Amygdala (tissue), 56 donors: ENCODE measurements around the gene LILRB5.
A peak's percentile ranks its signal among the peaks of the same experiment; 100 is the strongest.
"Not testable (repeated sequence)": the region's sequence is repeated elsewhere in the genome, so short reads cannot be mapped to it uniquely, and the experiment has no call there.

ENCODE experiments used
- DNase-seq, 56 donors: peaks; one replicate each; lab custom pipeline; 2025; lab: John Stamatoyannopoulos, UW

The LILRB5 gene

DNA sequence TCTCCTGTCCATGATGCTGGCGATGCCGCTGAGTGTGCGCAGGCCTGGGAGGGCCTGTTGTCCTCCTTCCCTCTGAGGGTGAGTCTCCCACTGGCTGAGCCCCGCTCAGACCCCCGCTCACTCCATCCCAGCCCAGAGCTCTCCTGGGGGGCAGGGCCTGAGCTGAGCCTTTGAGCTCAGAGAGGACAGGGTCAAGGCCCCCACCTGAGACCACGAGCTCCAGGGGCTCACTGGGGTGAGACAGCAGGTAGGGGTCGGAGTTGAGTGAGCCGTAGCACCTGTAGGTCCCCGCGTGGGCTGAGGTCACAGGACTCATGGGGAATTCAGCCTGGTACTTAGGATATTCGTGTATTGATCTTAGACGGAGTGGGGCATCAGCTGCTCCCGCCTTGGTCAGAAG is 21.0 kb upstream of the LILRB5 start:
- DNase-seq = not testable (repeated sequence)

DNA sequence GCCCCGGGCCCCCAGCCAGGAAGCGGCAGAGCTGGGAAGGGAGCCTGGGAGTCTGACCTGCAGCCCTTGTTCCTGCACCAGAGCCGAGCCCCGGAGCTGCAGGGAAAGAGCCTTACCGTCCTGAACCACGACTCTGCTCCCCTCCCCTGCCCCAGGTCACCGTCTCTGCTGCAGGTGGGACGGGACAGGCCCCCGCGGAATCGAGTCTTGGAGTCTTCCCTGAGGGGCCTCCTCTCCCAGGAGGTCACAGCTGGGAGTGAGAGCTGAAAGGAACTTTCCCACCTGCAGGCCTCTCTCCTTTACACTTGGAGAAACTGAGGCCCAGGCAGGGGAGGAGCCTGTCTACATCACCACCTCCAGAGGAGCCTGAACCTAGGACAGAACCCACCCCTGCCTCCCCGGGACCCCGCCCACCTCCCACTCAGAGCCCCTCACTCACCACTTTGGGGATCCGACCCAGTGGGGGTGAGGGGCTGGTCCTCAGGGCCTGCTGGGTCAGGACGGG is 20.1 kb upstream of the LILRB5 start:
- not testable (repeated sequence) for DNase-seq

DNA sequence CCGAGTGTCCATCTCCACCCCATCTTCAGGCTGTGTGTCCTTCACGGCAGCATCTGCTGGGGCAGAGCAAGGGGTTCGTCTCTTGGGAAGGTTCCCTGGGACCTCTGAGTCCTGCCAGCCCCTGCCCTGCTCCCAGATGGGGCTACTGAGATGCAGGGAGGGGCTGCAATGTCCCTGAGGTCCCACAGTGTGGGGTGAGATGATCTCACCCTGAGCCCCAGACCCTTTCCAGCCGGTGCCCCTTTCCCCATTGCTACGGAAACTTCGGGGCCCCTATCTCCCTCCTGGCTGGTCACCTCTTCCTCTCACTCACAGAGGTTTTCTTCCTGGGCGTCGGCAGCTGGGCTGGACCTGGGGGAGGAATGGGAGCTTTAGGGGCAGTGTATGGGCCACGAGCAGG is 18.9 kb upstream of the LILRB5 start:
- no peak for DNase-seq

DNA sequence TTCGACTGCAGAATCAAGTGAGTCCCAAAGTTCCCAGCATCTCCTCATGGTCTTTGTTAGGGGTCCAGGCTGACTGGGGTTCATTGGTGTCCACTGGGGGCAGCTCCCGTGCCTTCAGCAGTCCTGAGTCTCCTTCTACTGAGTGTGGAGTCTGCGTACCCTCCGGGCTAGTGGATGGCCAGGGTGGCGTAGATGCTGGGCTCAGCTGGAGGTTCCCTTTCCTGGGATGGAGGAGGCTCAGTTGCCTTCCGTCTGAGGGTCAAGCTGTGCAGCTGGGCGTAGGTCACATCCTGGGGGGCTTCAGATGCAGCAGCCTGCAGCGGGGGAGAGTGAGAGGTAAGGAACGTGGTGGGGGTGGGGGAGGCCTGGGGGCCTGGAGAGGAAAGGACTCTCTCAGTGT is 17.4 kb upstream of the LILRB5 start:
- not testable (repeated sequence) for DNase-seq

DNA sequence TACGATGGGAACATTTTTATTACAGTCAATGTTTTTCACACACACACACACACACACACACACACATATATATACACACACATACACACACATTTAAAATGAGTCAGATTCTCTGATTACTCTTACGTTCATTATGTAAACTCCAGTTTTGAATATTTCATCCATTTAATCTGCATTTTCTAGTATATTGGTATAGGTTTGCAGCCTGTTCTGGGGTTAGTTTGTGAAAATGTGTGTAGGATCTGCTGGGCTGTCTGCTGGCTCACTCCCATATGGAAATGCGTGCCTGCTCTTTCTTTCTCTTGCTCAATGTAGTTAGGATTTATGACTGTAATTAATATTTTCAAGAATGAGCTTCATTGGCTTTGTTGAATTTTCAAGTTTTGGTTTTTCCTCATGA is 16.7 kb upstream of the LILRB5 start:
- no peak for DNase-seq

DNA sequence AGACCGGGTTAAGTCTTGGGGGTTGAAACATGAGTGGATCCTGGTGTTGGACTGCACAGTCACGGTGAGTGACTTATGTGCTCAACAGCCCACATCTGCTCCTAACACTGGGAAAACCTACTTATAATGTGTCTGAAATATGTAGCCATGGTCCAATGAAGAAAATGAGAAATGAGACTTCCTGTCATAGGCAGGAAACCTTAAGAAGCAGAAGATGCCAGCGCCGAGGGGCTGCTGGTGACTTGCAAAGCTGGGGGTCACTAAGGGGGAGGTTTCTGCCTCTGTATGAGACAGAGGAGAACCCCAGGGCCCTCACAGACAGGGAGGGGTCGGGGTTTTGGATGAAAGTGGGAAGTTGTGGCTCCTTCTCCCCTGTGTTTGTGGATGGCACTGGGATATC is 15.1 kb upstream of the LILRB5 start:
- not testable (repeated sequence) for DNase-seq

DNA sequence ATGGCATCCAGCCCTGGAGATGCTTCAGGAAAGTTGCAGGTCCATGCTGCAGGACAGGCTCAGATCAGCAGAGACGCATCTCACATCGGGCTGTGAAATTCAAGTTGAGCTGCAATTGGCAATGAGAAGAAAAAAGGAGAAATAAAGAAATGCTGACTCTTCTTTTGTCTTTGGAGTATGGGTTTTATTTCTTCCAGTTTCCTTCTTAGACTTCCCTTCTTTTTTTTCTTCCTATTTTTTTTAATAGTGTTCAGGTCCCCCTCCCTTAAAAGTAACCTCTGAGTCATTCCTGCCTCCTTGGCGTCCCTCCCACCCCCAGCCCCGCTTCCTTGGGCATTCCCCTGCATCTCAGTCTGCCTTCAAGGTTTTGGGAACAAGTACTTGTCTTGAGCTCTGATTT is 14.5 kb upstream of the LILRB5 start:
- DNase-seq = not testable (repeated sequence)

DNA sequence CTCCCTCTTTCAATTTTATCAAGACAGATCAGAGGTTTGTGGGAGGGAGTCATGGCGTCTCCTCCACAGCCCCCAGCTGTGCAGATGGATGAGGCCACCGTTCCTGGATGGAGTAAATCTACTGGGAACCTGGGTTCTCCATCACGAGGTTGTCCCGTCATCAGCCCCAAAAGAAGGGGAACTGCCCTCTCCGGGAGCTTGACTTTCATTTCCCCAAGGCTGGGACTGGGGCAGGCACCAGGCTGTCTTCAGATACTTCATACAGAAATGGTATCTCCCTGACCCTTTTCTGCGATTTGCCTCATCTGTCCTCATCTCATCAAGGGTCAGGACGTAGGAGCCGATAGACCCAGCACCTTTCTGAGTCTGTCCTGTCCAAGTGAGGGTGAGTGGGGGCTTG is 14.0 kb upstream of the LILRB5 start:
- DNase-seq = peak in 15 of 56 donors; percentile 4 to 49 (median 14)

DNA sequence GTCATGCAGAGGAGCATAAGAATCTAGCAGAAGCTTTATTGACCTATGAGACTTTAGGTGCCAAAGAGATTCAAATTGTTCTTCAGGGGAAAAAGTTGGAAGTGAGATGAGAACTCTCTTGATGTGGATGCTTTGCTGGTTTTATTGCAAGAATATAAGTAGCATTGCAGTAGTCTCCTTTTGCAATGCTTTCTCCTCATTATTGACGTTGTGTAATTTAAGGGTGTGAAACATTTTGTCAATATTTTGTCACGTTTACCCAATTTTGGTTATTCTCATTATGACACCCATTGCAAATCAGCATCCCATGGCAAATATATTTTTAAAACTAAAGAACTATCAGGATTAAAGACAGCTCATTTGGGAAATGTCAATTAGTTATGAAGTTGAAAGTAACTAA is 11.9 kb upstream of the LILRB5 start:
- DNase-seq = no peak

DNA sequence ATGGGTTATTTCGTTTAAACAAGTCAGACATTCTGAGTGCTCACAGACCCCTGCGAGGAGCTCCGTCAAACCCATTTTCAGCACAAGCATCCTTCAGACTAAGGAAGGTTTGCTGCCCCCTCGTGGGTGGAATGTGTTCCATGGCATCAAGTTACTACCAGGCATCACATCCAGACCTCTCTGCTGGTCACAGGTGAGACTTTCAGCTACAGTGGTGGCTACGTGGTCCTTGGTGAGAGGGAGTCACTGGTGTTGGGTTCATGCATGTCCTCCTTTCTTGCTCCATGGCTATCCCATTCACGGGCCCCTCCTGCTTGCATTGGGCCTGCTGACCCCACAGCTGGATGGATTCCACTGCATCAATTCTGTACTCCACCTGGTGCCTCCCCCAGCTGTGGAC is 9.1 kb upstream of the LILRB5 start:
- peak in 25 of 56 donors; percentile 3 to 72 (median 20) for DNase-seq

DNA sequence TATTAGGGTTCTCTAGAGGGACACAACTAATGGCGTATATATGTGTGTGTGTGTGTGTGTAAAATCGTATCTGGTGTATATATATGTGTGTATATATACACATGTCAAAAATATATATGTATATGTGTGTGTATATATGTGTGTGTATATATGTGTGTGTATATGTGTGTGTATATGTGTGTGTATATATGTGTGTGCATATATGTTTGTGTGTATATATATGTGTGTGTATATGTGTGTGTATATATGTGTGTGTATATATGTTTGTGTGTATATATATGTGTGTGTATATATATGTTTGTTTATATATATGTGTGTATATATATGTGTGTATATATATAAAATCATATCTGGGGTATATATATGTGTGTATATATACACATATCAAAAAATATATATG is 5.4 kb upstream of the LILRB5 start:
- no peak for DNase-seq

DNA sequence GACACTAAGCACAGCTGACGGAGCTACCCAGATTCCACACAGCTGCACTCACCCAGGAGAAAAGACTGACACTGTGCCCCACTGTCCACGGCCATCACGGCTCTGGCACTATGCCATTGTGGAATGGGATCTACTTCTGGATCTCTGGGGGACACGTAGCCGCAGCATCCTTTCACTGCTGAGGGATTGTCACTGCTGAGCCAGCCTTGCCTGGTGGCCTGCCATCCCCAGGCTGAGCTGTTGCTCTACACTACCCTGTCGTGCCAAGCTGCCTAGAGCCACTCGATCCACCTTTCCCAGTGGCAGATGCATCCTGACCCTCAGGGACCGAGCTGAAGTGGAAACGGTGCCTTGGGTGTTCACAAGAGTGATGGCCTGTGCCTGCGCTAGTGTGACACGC is 5.0 kb upstream of the LILRB5 start:
- DNase-seq = no peak

DNA sequence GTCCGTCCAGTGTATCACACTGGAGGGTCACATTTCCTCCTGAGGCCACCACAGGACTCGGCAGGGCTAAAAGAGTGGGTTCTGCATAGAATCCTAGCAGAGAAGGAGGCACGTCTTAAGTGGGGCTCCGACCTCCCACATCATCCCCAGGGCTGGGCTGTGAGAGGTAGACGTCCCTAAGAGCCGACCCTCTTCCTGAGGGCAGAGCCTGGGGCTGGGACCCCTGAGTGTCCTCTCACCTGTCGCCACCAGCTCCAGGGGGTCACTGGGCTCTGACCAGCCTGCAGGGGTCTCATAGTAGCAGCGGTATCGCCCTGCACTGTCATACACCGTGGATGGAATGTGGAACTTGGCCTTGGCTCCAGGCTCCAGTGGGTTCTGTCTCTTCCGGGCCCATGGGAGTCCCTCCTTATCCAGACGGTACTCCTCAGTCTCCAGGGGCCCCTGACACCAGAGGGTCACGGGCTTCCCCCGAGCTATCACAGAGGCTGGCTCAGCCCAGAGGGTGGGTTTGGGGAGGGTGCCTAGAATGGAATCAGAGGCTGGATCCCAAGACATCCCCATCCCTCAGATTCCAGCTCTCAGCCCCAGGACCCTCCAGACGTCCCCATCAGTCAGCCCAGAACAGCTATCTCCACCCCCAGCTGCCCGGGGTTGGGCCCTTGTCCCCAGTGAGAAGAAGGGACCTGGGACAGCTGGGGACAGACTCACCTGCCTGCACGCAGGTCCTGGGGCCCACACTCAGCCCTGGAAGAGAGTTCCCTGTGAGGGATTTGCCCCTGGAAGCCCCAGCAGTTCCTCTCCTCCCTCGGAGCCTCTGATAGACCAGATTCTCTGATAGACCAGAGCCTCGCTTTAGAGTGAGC is 590 bp downstream of the LILRB5 start:
- DNase-seq = no peak

DNA sequence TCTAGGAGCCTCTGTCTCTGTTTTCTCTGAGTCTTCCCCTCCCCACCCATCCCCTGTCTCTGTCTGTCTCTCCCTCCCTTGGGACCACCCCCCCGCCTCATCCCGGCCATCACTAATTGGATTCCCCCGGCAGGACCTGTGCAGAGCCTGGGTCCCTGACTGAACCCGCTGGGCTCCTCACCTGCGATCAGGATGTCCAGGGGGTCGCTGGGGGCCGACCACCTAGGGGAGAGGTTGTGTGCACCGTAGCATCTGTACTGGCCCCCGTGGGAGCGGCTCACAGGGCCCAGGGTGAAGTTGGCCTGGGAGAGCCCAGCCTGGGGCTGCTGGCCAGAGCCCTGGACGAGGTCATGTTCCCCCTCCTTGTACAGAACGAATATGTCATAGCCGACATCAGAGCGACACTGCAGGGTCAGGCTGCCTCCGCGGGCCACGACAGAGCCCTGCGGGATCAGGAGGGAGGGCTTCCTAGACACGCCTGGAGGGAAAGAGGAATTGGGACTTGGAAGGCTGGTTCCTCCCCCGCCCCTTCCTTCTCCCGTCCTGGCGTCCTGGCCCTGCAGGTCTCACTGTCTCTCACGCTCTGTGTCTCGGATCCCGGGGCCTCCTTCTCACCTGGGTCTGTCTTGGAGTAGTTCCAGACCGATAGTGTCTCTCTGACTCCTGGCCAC is 1.8 kb downstream of the LILRB5 start:
- no peak for DNase-seq

DNA sequence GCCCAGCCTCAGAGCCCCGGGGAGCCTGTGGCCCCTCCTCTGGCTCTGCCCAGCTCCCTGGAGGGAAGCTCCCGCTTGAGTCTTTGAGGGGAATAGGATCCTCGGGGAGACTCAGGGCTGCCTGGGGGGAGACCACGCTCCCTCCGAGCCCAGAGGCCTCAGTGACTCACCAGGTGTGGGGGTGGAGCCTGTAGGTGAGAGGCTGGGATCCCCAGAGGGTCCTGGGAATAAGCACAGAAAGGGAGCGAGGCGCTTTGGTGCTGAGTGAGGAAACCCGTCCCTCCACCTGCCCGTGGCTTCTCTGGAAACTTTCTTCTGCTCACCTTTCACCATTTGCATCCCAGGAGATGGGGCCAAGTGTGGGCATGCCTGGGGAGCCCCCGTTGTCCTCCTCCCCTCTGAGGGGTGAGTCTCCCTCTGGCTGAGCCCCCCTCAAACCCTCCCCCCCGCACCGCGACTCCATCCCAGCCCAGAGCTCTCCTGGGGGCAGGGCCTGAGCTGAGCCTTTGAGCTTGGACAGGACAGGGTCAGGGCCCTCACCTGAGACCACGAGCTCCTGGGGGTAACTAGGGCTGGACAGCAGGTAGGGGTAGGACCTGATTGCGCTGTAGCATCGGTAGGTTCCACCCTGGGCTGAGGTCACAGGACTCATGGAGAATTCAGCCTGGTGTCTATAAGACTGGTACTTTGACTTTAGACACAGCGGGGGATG is 2.7 kb downstream of the LILRB5 start:
- DNase-seq = no peak

DNA sequence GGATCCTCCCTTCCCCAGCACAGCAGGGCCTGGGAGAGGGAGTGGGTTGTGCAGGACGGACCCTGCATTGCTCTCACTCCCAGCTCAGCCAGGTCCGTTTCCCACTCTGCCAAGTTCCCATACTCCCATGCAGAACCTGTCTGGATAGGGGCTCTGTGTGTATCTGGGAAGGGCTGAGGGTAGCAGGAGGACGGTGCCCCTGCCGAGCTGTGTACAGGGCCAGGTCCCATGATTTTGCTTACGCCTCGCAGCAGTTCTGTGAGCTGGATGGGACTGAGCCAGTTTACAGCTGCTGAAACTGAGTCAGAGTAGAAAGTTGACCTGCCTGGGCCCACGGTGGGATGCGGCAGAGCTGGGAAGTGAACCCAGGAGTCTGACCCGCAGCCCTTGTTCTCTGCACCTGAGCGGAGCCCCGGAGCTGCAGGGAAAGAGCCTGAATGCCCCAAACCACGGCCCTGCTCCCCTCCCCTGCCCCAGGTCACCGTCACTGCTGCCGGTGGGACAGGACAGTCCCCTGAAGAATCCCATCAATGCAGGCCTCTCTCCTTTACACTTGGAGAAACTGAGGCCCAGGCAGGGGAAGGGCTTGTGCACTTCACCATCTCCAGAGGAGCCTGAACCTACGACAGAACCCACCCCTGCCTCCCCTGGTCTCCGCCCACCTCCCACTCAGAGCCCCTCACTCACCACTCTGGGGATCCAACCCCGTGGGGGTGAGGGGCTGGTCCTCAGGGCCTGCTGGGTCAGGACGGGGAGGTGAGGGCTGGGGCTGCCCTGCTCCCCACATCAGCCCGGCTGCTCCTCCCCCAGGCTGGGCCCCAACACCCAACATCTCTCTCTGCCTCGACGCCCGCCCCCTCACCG is 3.5 kb downstream of the LILRB5 start:
- no peak for DNase-seq

DNA sequence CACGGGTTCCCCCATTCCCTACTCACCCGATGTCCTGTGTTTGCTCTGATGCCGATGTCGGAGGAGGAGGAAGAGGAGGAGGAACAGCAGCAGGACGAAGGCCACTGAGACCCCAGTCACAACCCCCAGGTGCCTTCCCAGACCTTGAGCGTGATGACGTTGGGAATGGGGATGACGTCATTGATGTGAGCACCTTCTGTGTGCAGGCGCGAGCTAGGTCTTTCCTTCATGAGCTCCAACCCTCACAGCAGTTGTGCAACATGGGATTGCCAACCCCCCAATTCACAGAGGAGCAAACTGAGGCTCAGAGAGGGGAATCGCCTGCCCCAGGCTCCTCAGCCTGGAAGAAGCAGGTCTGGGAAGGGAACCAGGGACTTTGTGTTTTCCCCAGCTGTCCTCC is 4.2 kb downstream of the LILRB5 start:
- DNase-seq = no peak

DNA sequence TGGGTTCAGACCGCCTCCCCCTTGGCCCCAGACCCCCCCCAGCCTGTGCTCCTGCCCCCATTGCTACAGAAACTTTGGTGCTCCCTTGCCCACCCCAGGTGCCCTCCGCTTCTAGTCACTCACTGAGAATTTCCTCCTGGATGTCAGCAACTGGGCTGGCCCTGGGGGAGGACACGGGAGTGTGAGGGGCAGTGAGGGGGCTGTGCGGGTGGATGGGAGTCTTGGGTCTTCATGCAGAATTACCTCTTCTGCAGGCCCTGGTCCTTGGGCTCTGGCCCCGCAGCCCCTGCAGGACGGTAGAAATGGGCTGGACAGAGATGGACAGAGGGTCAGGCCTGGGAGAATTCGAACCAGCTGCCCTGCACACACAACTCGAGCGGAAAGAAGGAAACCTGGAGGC is 4.8 kb downstream of the LILRB5 start:
- no peak for DNase-seq

DNA sequence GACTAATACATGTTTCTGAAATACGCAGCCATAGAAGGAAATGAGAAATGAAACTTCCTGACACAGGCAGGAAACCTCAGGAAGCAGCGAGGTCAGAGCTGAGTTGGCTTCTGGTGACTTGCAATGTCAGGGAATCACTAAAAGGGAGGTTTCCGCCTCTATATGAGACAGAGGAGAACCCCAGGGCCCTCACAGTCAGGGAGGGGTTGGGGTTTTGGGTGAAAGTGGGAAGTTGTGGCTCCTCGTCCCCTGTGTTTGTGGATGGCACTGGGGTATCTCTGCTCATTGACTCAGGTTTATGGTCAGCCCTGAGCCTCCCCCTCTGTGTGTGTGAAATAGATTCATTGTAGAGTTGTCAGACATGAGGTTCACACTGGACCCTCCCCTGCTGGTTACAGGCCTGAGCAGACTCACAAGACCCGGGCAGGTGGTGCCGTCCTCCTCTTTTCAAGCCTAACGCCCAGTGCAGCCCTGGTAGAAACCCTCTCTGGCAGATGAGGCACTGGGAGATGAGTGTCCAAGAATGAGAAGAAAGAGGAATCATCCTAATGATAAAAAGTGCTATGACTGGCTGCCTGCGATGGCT is 9.0 kb downstream of the LILRB5 start:
- DNase-seq = peak in 12 of 56 donors; percentile 8 to 44 (median 16)
